NCI-H1105 treated with DMSO at 0.1 percent for 48 hours (cell line): ENCODE results near the gene TRIP4.
"Not testable (repeated sequence)": the region's sequence is repeated elsewhere in the genome, so short reads cannot be mapped to it uniquely, and the experiment has no call there.

Source experiments
- DNase-seq: peaks from one replicate; lab custom pipeline; 2025; lab: John Stamatoyannopoulos, UW

Gene TRIP4

GRCh38 chr15:64387562-64388168 lies at the start of gene TRIP4:
Gene TRIP4, plus strand, starts transcription at chr15:64387836. Its CDS starts 28 bp downstream, at chr15:64387864.
- DNase-seq, result no peak

DNA sequence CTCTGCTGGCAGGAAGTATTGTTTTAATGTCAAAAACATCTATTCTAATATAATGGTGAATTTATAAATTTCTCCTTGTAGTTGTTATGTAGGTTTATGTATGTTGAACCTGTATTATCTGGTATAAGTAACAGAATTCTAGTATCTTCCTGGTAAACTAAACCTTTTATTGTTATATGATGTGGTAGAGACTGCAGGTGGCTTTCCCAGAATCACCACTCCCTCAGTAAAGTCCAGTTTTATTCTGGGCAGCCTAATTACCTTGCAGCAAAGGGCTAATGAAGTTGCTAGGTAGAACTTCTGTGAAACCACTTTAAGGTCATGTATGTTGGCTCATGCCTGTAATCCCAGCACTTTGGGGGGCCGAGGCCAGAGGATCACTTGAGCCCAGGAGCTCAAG lies 47.3 kb upstream of the TRIP4 start:
- no peak for DNase-seq

DNA sequence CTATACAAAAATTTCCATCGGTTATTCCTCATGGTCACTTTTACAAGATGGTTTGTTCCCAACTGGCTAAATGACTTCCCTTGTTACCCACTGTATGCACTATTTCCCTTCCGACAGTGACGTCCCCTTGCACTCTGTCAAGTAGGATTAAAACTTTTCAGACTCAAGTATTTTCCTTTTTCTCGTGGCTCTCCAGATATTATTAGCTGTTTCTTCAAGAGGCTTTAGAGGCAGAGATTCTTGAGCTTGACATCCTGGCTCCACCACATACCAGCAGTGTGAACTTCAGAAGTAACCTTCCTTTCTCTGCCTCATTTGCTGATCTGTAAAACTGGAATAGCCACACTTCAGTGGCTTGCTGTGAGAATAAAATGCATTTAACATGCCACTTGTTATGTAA lies 45.7 kb upstream of the TRIP4 start:
- DNase-seq, result no peak

- no peak for DNase-seq
Observed at GRCh38 chr15:64343222-64343621, 44.4 kb upstream of the TRIP4 start.

- DNase-seq, result no peak
Observed at GRCh38 chr15:64343841-64344240, 43.8 kb upstream of the TRIP4 start.

- DNase-seq, result no peak
Observed at GRCh38 chr15:64344651-64345294, 42.9 kb upstream of the TRIP4 start.

- not testable (repeated sequence) for DNase-seq
Observed at GRCh38 chr15:64346242-64346641, 41.4 kb upstream of the TRIP4 start.

DNA sequence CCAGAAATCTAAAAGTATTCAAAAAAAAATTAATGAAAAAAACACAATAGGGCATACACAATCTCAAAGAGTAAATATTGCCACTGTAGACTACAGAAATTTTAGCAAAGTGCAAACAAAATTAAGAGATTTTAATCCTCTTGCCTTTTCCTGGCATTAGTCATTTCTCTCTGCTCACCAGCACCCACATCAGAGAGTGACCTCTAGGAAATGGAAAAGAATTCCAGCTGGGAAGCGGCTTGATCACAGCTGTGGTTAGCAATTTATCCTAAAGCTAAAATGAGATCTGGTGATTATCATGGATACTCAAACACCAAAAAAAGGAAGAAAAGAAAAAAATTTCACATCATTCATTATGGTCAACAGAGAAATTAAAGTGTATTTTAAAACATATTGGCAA lies 39.2 kb upstream of the TRIP4 start:
- DNase-seq, result no peak

GRCh38 chr15:64349375-64349774 lies 38.3 kb upstream of the TRIP4 start:
- DNase-seq, result no peak

GRCh38 chr15:64351265-64351664 lies 36.4 kb upstream of the TRIP4 start:
- DNase-seq, result no peak

GRCh38 chr15:64354688-64355344 lies 32.8 kb upstream of the TRIP4 start:
- DNase-seq, result peak; percentile 42

DNA sequence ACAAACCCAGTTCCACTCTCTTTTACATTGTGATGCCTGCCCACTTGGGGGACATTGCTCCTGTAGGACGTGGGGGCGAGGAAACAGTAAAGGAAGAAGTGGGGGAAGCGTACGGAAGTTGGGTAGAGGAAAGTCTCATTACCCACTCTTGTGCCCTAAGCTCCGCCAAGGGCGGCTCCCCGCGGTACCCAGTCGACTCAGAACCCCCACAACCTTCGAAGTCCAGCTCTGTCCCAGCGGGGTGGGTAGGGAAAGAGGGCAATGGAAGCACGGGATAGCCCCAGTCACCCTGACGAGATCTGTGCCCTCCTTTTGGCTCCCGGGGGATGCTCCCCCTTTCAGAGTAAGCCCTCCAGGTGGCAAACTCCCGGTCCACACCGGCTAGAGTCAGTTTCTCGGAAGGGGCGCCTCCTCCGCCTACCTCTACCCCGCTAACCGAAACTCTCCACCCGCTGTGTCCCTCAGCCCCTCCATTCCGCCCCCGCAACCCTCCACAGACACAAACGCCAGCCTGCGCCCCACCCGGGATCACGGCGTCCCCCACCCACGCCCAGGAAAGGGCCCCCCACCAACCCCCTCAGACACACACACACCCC lies 32.2 kb upstream of the TRIP4 start:
- peak; percentile 42 for DNase-seq

DNA sequence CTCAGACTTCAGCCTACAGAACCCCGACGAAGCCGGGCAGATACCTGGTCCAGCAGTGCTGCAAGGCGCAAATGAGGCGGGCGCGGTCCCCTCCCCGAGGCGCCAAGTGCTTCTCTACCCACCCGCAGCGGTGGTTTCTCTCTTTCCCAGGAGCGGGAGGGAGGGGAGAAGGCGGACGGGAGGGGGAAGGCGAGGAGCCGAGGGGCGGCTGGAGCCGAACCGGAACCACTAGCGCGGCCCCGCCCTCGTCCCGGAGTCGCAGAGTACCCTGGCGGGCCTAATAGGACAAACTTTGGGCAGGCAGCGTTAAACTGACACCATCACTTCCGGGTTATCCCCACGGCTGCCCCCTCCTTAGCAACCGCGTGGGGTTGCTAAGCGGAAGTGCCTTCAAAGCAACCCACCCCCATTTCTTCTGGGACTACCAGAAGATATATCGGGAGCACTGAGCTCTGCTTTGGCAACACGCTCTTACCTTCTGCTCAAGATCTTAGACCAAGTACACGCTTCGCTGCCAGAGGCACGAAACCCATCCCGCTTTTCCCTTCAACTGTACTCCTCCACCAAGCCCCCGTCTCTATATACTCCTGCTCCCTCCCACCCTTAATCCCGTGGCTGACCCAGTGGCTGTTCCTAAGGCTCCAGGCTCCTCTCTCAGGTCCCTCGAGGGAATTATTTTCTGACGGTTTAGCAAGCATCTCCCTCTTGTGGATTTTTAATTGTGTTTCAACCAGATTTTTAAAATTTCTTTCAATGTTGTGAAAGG lies 31.5 kb upstream of the TRIP4 start, which contains the start of gene CSNK1G1:
CSNK1G1 (minus strand) TSS at position 230 of the 766 bp plus-strand sequence. CDS start 55,674 bp downstream, outside the sequence.
- peak; percentile 100 for DNase-seq

DNA sequence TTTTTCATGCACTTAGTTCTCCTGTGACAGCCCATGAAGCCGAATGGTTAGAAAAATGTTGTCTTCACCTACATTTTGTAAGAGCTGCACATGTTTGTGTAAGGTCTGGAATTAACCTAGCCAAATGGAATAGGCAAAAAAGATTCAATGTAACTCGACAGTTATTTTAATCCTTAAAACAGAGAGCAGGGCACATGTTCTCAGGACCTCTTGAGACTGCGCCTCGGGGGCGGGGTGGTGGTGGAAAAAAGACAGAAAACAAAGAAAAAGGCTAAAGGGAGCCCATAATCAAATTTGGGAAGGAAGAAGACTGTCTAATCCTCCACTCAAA lies 31.0 kb upstream of the TRIP4 start:
- no peak for DNase-seq

DNA sequence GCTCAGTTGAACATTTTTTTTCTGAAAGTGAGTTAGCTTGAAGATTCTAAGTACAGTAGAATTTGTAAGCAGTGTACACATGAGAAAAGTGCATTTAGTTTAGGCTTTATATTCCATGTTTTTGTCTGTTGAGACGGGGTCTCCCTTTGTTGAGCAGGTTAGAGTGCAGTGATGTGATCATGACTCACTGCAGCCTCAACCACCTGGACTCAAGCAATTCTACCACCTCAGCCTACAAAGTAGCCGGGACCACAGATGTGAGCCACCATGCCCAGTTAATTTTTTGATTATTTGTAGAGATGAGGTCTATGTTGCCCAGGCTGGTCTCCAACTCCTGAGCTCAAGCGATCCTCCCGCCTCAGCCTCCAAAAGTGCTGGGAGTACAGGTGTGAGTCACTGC lies 26.4 kb upstream of the TRIP4 start:
- no peak for DNase-seq

DNA sequence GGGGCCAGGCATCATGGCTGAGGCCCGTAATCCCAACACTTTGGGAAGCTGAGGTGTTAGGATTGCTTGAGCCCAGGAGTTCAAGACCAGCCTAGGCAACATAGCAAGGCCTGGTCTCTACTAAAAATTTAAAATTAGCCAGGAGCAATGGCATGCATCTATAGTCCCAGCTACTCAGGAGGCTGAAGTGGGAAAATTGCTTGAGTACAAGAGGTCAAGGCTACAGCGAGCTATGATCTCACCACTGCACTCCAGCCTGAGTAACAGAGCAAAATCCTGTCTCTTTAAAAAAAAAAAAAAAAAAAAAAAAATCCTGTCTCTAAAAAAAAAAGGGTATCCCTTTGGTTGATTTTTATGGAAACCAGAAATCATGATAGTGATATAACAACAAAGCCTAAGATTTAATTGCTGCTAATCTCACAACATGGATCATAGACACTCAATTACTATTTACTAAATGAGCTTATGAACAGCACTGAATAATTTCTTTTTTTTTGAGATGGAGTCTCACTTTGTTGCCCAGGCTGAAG lies 18.5 kb upstream of the TRIP4 start:
- no peak for DNase-seq

- DNase-seq, result not testable (repeated sequence)
Observed at GRCh38 chr15:64371383-64371782, 16.3 kb upstream of the TRIP4 start.

DNA sequence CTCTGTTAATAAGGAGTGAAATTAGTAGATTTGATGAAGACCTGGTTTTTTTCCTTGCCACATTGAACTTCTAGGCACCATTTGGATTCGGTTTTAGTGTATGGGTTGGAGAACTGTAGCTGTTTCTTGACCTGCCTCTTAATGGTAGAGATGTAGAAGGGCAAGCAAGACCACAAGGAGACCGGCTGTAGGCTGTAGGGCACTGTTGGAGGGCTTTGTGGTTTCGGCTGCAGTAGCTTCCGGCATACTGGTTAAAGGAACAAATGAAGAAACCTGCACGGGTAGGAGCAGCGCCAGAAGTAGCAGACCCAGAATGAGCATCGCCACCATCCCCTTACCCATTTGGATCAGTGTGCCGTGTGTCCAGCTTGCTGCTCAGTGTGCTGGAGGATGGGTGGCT lies 14.3 kb upstream of the TRIP4 start:
- DNase-seq, result no peak

DNA sequence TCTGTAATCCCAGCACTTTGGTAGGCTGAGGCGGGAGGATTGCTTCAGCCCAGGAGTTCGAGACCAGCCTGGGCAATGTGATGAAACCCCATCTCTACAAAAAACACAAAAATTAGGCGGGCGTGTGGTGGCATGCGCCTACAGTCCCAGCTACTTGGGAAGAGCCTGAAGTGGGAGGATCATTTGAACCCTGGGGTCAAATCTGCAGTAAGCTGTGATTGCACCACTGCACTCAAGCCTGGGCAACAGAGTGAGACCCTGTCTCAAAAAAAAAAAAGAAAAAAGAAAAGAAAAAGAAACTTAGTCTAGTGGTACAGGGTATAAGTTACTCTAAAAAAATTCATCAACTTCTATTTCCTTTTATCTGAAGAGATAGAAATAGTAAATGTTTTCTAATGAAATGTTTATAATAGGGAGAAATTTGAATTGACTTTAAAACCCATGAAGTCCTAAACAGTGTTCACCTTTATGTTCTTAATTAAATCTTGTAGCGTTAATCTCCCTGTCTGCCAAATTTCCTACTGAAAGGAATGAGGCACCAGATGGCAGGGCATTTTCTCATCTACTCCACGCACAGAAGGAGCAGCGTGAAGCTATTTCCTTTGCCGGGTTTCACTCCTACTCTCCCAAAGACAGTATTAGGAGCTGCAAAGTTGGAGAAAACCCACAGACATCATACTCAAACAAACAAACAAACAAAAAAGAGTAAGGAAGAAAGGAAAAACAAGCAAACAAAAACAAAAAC lies 8.2 kb upstream of the TRIP4 start:
- DNase-seq, result no peak

GRCh38 chr15:64380130-64380870 lies 7.3 kb upstream of the TRIP4 start:
- DNase-seq, result not testable (repeated sequence)
